Endothelial cell (in vitro differentiated cells): ENCODE measurements around the gene TSC22D1. TPM values are rescaled to one million over a fixed set of nuclear protein-coding genes. Genes with fewer than 3 reads are reported as not detected.

ENCODE experiments used
- DNase-seq: peaks from one replicate; pipeline ENCODE4 v3.0.0; 2021; ENCODE audit warnings: low spot score
- H3K27ac Mint-ChIP-seq: one replicate; pipeline ENCODE4 v1.8.0; 2021; ENCODE audit warnings: mixed read lengths, inconsistent platforms; ENCODE audit not compliant: unreplicated experiment
- H3K27me3 Mint-ChIP-seq: one replicate; pipeline ENCODE4 v1.8.0; 2021; ENCODE audit warnings: mild to moderate bottlenecking, moderate library complexity, mixed read lengths, inconsistent platforms; ENCODE audit not compliant: unreplicated experiment
- H3K36me3 Mint-ChIP-seq: one replicate; pipeline ENCODE4 v1.8.0; 2021; ENCODE audit warnings: mild to moderate bottlenecking, low read depth, mixed read lengths, inconsistent platforms; ENCODE audit not compliant: unreplicated experiment
- H3K4me1 Mint-ChIP-seq: one replicate; pipeline ENCODE4 v1.8.0; 2021; ENCODE audit warnings: mild to moderate bottlenecking, mixed read lengths, inconsistent platforms; ENCODE audit not compliant: unreplicated experiment
- H3K4me3 Mint-ChIP-seq: one replicate; pipeline ENCODE4 v1.8.0; 2021; ENCODE audit warnings: mild to moderate bottlenecking, mixed read lengths, inconsistent platforms; ENCODE audit not compliant: unreplicated experiment
- H3K9me3 Mint-ChIP-seq: one replicate; pipeline ENCODE4 v1.8.0; 2021; ENCODE audit warnings: mixed read lengths, inconsistent platforms; ENCODE audit not compliant: unreplicated experiment
- long read RNA-seq: library from polyadenylated mRNA; unstranded; transcript quantifications from one replicate; pipeline ENCODE4 v2.0.0, GENCODE V29; 2020; ENCODE audit not compliant: unreplicated experiment
- total RNA-seq: library from RNA; stranded (reverse); fragmentation: NEBNext Ultra II Directional; extraction: Animal tissue kit (Norgen Biotek cat#: 25700); gene quantifications from one replicate; pipeline ENCODE4 v1.2.1, GENCODE V29; 2021; ENCODE audit not compliant: unreplicated experiment
- TF ChIP-seq, protein P1 (sequence below): fragments of 200-600 bp; sonication (generic); IDR thresholded peaks from one replicate; pipeline ENCODE4 v1.5.0; 2021; ENCODE audit warnings: antibody characterized with exemption; ENCODE audit not compliant: unreplicated experiment

TSC22D1 gene
- total RNA-seq = 73.0 TPM
- long read RNA-seq, full-length matches to known transcripts = 58 of 59 reads
- long read RNA-seq, partial matches to known transcripts = 0 of 59 reads
- long read RNA-seq, other reads (novel, unspliced or antisense) = 1 of 59 reads

DNA sequence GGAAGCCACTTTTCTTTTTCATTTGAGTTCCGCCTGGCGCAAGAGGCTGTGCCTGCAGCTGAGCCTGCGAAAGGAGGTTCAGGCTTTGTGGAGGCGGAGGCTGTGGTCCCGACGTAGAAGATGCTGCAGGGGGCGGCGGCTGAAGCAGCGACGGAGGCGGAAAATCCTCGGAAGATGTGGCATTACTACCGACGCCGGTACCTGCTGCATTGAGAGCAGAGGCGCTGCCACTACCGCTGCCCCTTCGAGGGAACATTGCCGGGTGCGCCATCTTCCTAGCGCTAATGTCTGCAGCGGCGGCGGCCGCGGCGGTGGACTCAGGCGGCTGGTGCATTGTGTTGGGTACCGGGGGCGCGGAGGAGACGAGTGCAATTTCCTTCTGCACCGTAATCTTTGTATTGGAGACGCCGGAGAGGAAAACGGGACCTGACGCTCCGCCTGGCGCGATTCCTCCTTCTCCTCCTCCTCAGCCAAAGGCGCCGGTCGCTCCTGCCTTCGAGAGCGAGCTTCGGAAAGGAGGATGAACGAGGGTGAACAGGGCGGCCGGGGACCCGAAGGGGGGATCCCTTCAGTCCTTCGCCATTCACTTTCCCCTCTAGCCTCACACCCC lies at the start of gene TSC22D1:
Gene TSC22D1 (minus strand): TSS at position 590 of the 610 bp plus-strand sequence. CDS start 256 bp downstream, at position 334.
- TF ChIP-seq, protein P1, sequence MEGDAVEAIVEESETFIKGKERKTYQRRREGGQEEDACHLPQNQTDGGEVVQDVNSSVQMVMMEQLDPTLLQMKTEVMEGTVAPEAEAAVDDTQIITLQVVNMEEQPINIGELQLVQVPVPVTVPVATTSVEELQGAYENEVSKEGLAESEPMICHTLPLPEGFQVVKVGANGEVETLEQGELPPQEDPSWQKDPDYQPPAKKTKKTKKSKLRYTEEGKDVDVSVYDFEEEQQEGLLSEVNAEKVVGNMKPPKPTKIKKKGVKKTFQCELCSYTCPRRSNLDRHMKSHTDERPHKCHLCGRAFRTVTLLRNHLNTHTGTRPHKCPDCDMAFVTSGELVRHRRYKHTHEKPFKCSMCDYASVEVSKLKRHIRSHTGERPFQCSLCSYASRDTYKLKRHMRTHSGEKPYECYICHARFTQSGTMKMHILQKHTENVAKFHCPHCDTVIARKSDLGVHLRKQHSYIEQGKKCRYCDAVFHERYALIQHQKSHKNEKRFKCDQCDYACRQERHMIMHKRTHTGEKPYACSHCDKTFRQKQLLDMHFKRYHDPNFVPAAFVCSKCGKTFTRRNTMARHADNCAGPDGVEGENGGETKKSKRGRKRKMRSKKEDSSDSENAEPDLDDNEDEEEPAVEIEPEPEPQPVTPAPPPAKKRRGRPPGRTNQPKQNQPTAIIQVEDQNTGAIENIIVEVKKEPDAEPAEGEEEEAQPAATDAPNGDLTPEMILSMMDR = no peak
- Mint-ChIP-seq H3K27me3 (peaks cover 10% of the 10 kb centered on the region), H3K27ac (peak within 1 kb of the TSS; percentile 86), H3K36me3 (peaks cover 19% of the 10 kb centered on the region), H3K4me3 (peak within 1 kb of the TSS; percentile 93), H3K9me3 (no peaks in the 10 kb centered on the region), H3K4me1 (peaks cover 40% of the 10 kb centered on the region)
- DNase-seq = peak; percentile 50

DNA sequence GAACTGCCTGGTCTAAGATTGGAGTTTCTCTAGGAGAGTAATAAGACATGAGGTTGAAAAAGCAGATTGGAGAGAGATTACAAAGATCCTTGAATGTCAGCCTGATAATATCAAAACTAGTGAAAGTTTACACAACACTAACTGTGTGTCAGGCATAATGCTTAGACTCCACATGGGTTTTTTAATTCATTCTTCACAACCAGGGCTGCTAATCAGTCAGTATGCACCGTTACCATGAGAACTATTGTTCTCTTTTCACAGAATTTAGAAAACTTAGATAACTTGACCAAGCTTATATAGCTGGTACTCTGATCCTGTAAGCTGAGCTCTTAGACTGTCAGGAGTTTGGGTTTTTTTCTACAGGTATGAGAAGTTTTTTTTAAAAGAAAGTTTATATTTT lies 46.6 kb upstream of the TSC22D1 start:
- no peak for DNase-seq
- no peaks in the 10 kb centered on the region for H3K9me3 Mint-ChIP-seq
- no peaks in the 10 kb centered on the region for H3K4me1 Mint-ChIP-seq
- H3K27ac Mint-ChIP-seq = peak overlapping the region; percentile 49
- no peaks in the 10 kb centered on the region for H3K36me3 Mint-ChIP-seq
- H3K4me3 Mint-ChIP-seq = no peak overlapping the region
- TF ChIP-seq, protein P1 = no peak
- H3K27me3 Mint-ChIP-seq = no peaks in the 10 kb centered on the region

DNA sequence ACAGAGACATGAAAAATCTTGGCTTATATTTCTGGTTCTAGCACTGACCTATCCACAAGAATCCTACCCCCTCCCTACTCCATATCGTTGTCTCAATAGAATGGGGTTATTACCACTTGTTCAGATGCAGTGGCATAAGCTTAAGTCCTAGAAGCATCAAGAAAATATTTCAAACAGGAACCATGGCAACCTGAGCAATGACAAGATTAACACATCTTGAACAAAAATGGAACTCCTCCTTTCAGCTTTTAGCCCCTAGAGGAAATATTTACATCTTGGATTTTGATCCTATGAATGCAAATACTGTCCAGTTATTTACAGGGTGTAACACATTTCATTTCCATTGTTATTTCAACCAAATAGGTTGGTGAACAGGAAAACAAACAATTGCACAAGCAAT lies 46.1 kb upstream of the TSC22D1 start:
- Mint-ChIP-seq H3K27me3 (no peaks in the 10 kb centered on the region), H3K4me3 (no peak overlapping the region), H3K27ac (peak overlapping the region; percentile 49), H3K9me3 (no peaks in the 10 kb centered on the region), H3K4me1 (no peaks in the 10 kb centered on the region), H3K36me3 (no peaks in the 10 kb centered on the region)
- TF ChIP-seq, protein P1 = no peak
- DNase-seq = no peak

DNA sequence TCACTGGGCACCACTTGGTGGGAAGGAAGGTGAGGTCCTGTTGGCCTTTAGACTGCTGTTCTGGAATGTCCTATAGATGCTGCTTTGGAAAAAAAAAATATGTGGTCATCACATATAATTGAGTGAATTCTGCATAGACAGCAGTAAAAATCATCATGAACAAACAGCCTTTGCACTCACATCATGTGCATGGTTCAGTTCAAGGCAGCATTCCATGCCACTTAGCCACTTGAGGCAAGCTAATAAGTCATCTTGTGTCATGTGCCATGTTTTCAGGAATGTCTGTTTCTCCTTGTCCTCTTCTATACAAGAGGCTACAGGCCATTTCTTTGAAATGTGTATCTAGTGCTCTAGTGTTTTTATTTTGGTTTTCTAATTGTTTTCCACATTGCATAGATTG lies 43.9 kb upstream of the TSC22D1 start:
- H3K9me3 Mint-ChIP-seq = no peaks in the 10 kb centered on the region
- H3K4me3 Mint-ChIP-seq = no peak overlapping the region
- H3K36me3 Mint-ChIP-seq = no peaks in the 10 kb centered on the region
- no peaks in the 10 kb centered on the region for H3K27me3 Mint-ChIP-seq
- no peak overlapping the region for H3K27ac Mint-ChIP-seq
- no peaks in the 10 kb centered on the region for H3K4me1 Mint-ChIP-seq
- DNase-seq = no peak
- TF ChIP-seq, protein P1 = no peak

DNA sequence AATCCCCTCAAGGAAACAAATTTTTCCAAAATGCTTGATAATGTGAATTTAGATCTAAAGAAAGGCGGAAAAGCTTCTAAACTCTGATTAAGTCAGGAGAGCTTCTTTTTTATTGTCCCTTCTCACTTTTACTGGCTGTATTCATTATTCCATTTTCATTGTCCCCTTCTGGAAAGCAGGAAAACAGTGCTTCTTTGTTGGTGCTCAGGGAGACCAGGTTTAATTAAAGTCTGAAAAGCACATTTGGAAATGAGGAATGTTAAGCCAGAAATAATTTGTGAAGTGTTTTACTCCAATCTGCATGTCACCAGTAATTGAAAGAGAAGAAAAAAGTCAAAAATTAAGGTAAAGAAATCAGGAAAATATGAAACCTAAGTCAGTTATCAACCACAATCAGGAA lies 43.5 kb upstream of the TSC22D1 start:
- Mint-ChIP-seq H3K27ac (no peak overlapping the region), H3K4me1 (no peaks in the 10 kb centered on the region), H3K4me3 (no peak overlapping the region), H3K36me3 (no peaks in the 10 kb centered on the region), H3K9me3 (no peaks in the 10 kb centered on the region), H3K27me3 (no peaks in the 10 kb centered on the region)
- no peak for DNase-seq
- TF ChIP-seq, protein P1 = no peak
